ENCODE data around the gene ATOSA. TPM values are rescaled to one million over a fixed set of nuclear protein-coding genes. Genes with fewer than 3 reads are reported as not detected.

The ATOSA gene
- total RNA-seq, 2 experiments from 2014 or later = 34.1 to 96.8 TPM

DNA sequence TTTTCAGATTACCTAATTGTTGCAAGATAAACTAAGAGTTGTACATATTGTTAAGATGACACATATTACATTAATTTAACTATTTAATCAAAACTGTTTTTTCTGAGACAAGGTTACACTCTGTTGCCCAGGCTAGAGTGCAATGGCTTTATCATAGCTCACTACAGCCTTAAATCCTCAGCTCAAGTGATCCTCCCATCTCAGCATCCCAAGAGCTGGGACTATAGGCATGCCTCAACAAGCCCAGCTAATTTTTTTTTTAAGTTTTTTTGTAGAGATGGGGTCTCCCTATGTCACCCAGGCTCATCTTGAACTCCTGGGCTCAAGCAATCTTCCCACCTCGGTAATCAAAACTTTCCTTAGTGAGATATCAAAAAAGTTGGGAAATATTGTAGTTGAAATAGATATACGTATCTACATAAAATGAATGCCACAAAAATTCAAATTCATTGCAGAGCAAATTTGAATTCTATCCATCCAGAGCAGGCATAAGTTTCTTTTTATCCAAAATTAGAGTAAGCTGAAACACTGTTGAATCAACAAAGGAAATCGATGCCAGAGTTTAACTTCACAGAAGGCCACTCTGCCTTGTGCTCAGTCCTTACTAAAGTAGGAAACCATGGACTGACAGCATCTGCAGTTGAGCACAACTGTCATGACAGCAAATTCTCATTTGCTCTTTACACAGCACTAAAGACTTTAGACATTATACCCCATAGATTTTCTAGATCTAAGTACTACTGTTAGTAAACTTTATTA lies 15.5 kb downstream of the ATOSA start:
- H3K9me2 ChIP-seq (ENCODE audit: insufficient read depth, low read length) = no peaks in the 10 kb centered on the region
- no peaks in the 10 kb centered on the region for H4K20me1 ChIP-seq (ENCODE audit: insufficient read depth, low read length)
- no TSS peak for BruUV-seq (replicated peaks)
- H3K36me3 ChIP-seq (ENCODE audit: insufficient read depth, low read length) = peaks cover 96% of the 10 kb centered on the region
- DNase-seq (ENCODE audit: low spot score) = no peak
- ChIA-PET CTCF (ENCODE audit: unreplicated experiment) (no interaction called here), POLR2A (interaction anchor here (1.9 to 3.4 kb wide), 3 partner anchors 10 to 13 kb away, joined by 7 to 19 read pairs (median 14); no protein-coding TSS in a partner anchor)
- no peak overlapping the region for H3K4me3 ChIP-seq (ENCODE audit: low read depth, low read length, poor library complexity, severe bottlenecking)
- H3K4me1 ChIP-seq (ENCODE audit: insufficient read depth, low read length, poor library complexity, severe bottlenecking) = no peaks in the 10 kb centered on the region
- no peak overlapping the region for H3K4me2 ChIP-seq (ENCODE audit: low read length)
- H3K9me3 ChIP-seq (ENCODE audit: low read length) = no peaks in the 10 kb centered on the region
- intact Hi-C loops (cut with micrococcal nuclease; ENCODE audit: unreplicated experiment) = no loop called here
- H2AFZ ChIP-seq (ENCODE audit: low read length) = no peak overlapping the region
- no peak overlapping the region for H3K27ac ChIP-seq (ENCODE audit: low read depth, low read length, poor library complexity, severe bottlenecking)
- TF ChIP-seq, protein P1, sequence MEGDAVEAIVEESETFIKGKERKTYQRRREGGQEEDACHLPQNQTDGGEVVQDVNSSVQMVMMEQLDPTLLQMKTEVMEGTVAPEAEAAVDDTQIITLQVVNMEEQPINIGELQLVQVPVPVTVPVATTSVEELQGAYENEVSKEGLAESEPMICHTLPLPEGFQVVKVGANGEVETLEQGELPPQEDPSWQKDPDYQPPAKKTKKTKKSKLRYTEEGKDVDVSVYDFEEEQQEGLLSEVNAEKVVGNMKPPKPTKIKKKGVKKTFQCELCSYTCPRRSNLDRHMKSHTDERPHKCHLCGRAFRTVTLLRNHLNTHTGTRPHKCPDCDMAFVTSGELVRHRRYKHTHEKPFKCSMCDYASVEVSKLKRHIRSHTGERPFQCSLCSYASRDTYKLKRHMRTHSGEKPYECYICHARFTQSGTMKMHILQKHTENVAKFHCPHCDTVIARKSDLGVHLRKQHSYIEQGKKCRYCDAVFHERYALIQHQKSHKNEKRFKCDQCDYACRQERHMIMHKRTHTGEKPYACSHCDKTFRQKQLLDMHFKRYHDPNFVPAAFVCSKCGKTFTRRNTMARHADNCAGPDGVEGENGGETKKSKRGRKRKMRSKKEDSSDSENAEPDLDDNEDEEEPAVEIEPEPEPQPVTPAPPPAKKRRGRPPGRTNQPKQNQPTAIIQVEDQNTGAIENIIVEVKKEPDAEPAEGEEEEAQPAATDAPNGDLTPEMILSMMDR (conservative IDR thresholded peaks at IDR 0.05; ENCODE audit: low read length) = no peak
- no peak for TF ChIP-seq EZH2phosphoT487 (IDR thresholded peaks at IDR 0.05; ENCODE audit: borderline replicate concordance, low read depth, low read length)
- peaks cover 60% of the 10 kb centered on the region; the same call in 1 of the 2 replicates for H3K79me2 ChIP-seq (ENCODE audit: insufficient read depth, low read depth, low read length)

DNA sequence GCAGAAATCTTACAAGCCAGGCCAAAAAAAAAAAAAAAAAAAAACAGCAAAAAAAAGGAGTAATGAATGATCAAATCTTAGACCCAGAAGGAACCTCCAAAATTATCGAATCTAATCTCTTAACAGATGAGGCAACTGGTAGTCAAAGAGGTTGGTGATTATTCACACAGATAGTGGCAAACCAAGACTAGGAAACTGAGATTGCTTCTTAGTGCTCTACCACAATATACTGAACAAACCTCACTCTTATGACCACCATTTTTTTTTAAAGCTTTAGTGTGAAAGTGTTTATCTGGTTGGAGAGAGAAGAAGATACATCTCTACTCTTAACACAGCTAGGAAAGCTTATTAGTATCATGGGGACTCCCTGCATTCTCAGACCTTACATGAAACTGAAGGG lies 17.3 kb downstream of the ATOSA start:
- H3K27ac ChIP-seq (ENCODE audit: low read depth, low read length, poor library complexity, severe bottlenecking) = no peak overlapping the region
- intact Hi-C loops (cut with micrococcal nuclease; ENCODE audit: unreplicated experiment) = no loop called here
- no peaks in the 10 kb centered on the region for H3K9me2 ChIP-seq (ENCODE audit: insufficient read depth, low read length)
- H3K79me2 ChIP-seq (ENCODE audit: insufficient read depth, low read depth, low read length) = peaks cover 75% of the 10 kb centered on the region; the same call in 1 of the 2 replicates
- BruUV-seq (replicated peaks) = no TSS peak
- ChIA-PET POLR2A (interaction anchor here (0.8 to 3.1 kb wide), 4 partner anchors 11 to 152 kb away, joined by 3 to 19 read pairs (median 6); no protein-coding TSS in a partner anchor), CTCF (ENCODE audit: unreplicated experiment) (no interaction called here)
- H3K4me1 ChIP-seq (ENCODE audit: insufficient read depth, low read length, poor library complexity, severe bottlenecking) = no peaks in the 10 kb centered on the region
- H3K4me3 ChIP-seq (ENCODE audit: low read depth, low read length, poor library complexity, severe bottlenecking) = no peak overlapping the region
- TF ChIP-seq EZH2phosphoT487 (IDR thresholded peaks at IDR 0.05; ENCODE audit: borderline replicate concordance, low read depth, low read length) = no peak
- TF ChIP-seq, protein P1 (conservative IDR thresholded peaks at IDR 0.05; ENCODE audit: low read length) = no peak
- no peaks in the 10 kb centered on the region for H3K9me3 ChIP-seq (ENCODE audit: low read length)
- no peaks in the 10 kb centered on the region for H4K20me1 ChIP-seq (ENCODE audit: insufficient read depth, low read length)
- no peak overlapping the region for H2AFZ ChIP-seq (ENCODE audit: low read length)
- DNase-seq (ENCODE audit: low spot score) = no peak
- no peak overlapping the region for H3K4me2 ChIP-seq (ENCODE audit: low read length)
- peaks cover 98% of the 10 kb centered on the region for H3K36me3 ChIP-seq (ENCODE audit: insufficient read depth, low read length)

GRCh38 chr15:52660192-52660591 lies 19.0 kb downstream of the ATOSA start:
- intact Hi-C loops (cut with micrococcal nuclease; ENCODE audit: unreplicated experiment) = no loop called here
- peaks cover 98% of the 10 kb centered on the region for H3K36me3 ChIP-seq (ENCODE audit: insufficient read depth, low read length)

More at GRCh38 chr15:52660192-52660591, 19.0 kb downstream of the ATOSA start:
- POLR2A ChIA-PET = interaction anchor here (0.6 to 0.7 kb wide), 2 partner anchors 16 to 68 kb away, joined by 3 to 4 read pairs; no protein-coding TSS in a partner anchor
- TF ChIP-seq, protein P1 (conservative IDR thresholded peaks at IDR 0.05; ENCODE audit: low read length) = no peak
- TF ChIP-seq EZH2phosphoT487 (IDR thresholded peaks at IDR 0.05; ENCODE audit: borderline replicate concordance, low read depth, low read length) = no peak
- Histone ChIP-seq H3K9me2 (ENCODE audit: insufficient read depth, low read length) (no peaks in the 10 kb centered on the region), H4K20me1 (ENCODE audit: insufficient read depth, low read length) (no peaks in the 10 kb centered on the region), H3K79me2 (ENCODE audit: insufficient read depth, low read depth, low read length) (peaks cover 68% of the 10 kb centered on the region; the same call in 1 of the 2 replicates), H3K9me3 (ENCODE audit: low read length) (no peaks in the 10 kb centered on the region), H3K4me1 (ENCODE audit: insufficient read depth, low read length, poor library complexity, severe bottlenecking) (no peaks in the 10 kb centered on the region), H2AFZ (ENCODE audit: low read length) (no peak overlapping the region), H3K27ac (ENCODE audit: low read depth, low read length, poor library complexity, severe bottlenecking) (no peak overlapping the region), H3K4me2 (ENCODE audit: low read length) (no peak overlapping the region), H3K4me3 (ENCODE audit: low read depth, low read length, poor library complexity, severe bottlenecking) (no peak overlapping the region)
- CTCF ChIA-PET (ENCODE audit: unreplicated experiment) = no interaction called here
- no TSS peak for BruUV-seq (replicated peaks)
- DNase-seq (ENCODE audit: low spot score) = no peak

Measured in OCI-LY7 (cell line).